Measurements from ENCODE around the gene USP12.

The USP12 gene

DNA sequence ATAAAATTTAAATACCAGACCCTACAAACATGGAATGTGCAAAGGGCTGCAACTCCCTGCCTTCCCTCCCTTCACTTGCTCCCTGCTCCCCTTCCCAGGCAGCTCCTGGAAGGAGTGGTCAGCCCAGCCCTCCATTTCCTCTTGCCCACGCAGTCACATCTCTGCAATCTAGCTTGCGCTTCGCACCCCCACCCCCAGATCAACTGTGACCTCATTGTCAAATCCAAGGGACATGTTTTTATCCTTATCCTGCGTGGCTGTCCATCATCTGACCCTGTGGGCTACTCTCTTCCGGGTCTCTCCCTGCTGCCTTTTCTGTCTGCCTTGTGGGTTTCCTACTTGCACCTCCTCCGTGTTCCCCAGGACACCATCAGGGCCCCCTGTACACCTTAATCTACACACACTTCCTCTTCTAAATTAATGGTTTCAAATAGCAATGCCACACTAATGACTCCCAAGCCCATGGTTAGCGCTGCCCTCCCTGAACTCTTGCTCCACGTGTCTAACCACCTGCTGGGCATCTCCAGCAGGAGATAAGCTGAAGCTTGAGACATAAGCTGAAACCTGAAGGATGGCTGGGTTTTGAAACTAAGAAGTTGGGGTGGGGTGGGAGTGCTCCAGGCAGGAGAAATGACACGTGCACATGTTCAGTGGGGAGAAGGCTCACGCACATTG lies 118.3 kb downstream of the USP12 start:
- Histone ChIP-seq H3K4me3 (ENCODE audit: low read length) (no peak overlapping the region), H3K36me3 (replicated peaks; ENCODE audit: low read depth, low read length) (peaks cover 22% of the 10 kb centered on the region), H3K4me1 (ENCODE audit: low read length) (no peaks in the 10 kb centered on the region), H3K27me3 (ENCODE audit: low read depth, low read length) (no peaks in the 10 kb centered on the region), H3K9me3 (ENCODE audit: insufficient read depth, low read length) (no peaks in the 10 kb centered on the region), H3K79me2 (ENCODE audit: low read length) (no peaks in the 10 kb centered on the region), H3K4me2 (ENCODE audit: low read length) (no peak overlapping the region), H3K27ac (ENCODE audit: low read length) (no peak overlapping the region), H2AFZ (ENCODE audit: low read depth, low read length) (no peak overlapping the region), H4K20me1 (ENCODE audit: insufficient read depth, low read length) (peaks cover 15% of the 10 kb centered on the region), H3K9ac (ENCODE audit: low read length) (no peak overlapping the region)
- TF ChIP-seq, protein P1, sequence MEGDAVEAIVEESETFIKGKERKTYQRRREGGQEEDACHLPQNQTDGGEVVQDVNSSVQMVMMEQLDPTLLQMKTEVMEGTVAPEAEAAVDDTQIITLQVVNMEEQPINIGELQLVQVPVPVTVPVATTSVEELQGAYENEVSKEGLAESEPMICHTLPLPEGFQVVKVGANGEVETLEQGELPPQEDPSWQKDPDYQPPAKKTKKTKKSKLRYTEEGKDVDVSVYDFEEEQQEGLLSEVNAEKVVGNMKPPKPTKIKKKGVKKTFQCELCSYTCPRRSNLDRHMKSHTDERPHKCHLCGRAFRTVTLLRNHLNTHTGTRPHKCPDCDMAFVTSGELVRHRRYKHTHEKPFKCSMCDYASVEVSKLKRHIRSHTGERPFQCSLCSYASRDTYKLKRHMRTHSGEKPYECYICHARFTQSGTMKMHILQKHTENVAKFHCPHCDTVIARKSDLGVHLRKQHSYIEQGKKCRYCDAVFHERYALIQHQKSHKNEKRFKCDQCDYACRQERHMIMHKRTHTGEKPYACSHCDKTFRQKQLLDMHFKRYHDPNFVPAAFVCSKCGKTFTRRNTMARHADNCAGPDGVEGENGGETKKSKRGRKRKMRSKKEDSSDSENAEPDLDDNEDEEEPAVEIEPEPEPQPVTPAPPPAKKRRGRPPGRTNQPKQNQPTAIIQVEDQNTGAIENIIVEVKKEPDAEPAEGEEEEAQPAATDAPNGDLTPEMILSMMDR (IDR thresholded peaks at IDR 0.05; ENCODE audit: low read depth, low read length): no peak
- TF ChIP-seq EZH2phosphoT487 (IDR thresholded peaks at IDR 0.05; ENCODE audit: low read depth): no peak

DNA sequence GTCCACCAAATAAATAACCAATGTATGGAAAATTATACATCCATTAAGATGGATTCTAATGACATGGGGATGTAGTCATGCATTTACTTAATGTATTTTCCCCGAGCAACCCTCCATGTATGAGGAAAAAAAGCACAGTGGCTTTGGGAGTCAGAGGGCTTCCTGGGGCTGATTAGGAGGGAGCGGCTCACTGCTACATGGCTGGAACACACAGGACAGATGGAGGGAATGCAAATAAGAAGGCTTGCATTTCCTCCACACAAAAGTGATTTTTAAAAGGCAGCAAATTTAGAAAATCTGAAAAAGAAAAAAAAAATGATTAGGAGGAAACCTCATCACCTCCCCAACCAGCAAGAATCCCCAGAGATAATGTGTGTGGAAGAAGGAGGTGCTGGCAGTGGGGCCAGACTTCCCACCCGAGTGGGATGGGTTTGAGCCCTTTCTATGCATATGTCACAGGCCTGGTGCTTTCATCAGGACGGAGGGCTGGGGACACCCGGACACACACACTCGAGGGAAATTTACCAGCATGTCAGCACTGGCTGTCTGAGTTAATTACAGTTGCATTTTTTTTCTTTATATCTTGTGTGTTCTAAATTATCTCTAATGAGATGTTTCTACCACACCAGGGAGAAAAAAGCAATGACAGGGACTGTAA lies 118.9 kb downstream of the USP12 start:
- no peak overlapping the region for H3K27ac ChIP-seq (ENCODE audit: low read length)
- H3K27me3 ChIP-seq (ENCODE audit: low read depth, low read length): no peaks in the 10 kb centered on the region
- H3K4me1 ChIP-seq (ENCODE audit: low read length): no peaks in the 10 kb centered on the region
- H3K9me3 ChIP-seq (ENCODE audit: insufficient read depth, low read length): no peaks in the 10 kb centered on the region
- H2AFZ ChIP-seq (ENCODE audit: low read depth, low read length): no peak overlapping the region
- peaks cover 15% of the 10 kb centered on the region for H4K20me1 ChIP-seq (ENCODE audit: insufficient read depth, low read length)
- H3K9ac ChIP-seq (ENCODE audit: low read length): no peak overlapping the region
- H3K36me3 ChIP-seq (replicated peaks; ENCODE audit: low read depth, low read length): peaks cover 19% of the 10 kb centered on the region
- no peaks in the 10 kb centered on the region for H3K79me2 ChIP-seq (ENCODE audit: low read length)
- H3K4me2 ChIP-seq (ENCODE audit: low read length): no peak overlapping the region
- H3K4me3 ChIP-seq (ENCODE audit: low read length): no peak overlapping the region
- no peak for TF ChIP-seq EZH2phosphoT487 (IDR thresholded peaks at IDR 0.05; ENCODE audit: low read depth)
- TF ChIP-seq, protein P1 (IDR thresholded peaks at IDR 0.05; ENCODE audit: low read depth, low read length): no peak

DNA sequence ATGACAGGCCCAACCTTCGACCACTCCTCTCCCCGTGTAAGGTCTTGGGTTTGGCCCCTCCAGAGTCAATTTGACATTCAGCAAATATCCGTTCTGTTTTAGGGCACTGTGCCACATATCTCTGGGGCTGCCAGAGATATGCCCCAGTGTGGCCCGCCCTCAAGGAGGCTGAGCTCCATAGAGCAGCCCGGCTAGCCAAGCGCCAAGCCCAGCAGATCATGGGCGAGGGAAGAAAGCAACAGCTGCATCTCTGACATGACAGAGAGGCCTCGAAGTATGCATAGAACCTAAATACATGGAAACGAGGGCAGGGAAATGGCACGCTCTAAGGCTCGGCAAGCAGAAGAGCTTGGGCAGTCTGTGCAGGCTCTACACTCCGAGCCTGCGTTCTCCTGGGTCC lies 124.5 kb downstream of the USP12 start:
- Histone ChIP-seq H3K4me3 (ENCODE audit: low read length) (no peak overlapping the region), H3K27me3 (ENCODE audit: low read depth, low read length) (no peaks in the 10 kb centered on the region), H3K27ac (ENCODE audit: low read length) (no peak overlapping the region), H3K4me1 (ENCODE audit: low read length) (peaks cover 13% of the 10 kb centered on the region), H3K36me3 (replicated peaks; ENCODE audit: low read depth, low read length) (peaks cover 7% of the 10 kb centered on the region), H3K79me2 (ENCODE audit: low read length) (no peaks in the 10 kb centered on the region), H4K20me1 (ENCODE audit: insufficient read depth, low read length) (no peaks in the 10 kb centered on the region), H3K4me2 (ENCODE audit: low read length) (no peak overlapping the region), H3K9me3 (ENCODE audit: insufficient read depth, low read length) (no peaks in the 10 kb centered on the region), H2AFZ (ENCODE audit: low read depth, low read length) (no peak overlapping the region), H3K9ac (ENCODE audit: low read length) (no peak overlapping the region)
- TF ChIP-seq, protein P1 (IDR thresholded peaks at IDR 0.05; ENCODE audit: low read depth, low read length): no peak
- TF ChIP-seq EZH2phosphoT487 (IDR thresholded peaks at IDR 0.05; ENCODE audit: low read depth): no peak

DNA sequence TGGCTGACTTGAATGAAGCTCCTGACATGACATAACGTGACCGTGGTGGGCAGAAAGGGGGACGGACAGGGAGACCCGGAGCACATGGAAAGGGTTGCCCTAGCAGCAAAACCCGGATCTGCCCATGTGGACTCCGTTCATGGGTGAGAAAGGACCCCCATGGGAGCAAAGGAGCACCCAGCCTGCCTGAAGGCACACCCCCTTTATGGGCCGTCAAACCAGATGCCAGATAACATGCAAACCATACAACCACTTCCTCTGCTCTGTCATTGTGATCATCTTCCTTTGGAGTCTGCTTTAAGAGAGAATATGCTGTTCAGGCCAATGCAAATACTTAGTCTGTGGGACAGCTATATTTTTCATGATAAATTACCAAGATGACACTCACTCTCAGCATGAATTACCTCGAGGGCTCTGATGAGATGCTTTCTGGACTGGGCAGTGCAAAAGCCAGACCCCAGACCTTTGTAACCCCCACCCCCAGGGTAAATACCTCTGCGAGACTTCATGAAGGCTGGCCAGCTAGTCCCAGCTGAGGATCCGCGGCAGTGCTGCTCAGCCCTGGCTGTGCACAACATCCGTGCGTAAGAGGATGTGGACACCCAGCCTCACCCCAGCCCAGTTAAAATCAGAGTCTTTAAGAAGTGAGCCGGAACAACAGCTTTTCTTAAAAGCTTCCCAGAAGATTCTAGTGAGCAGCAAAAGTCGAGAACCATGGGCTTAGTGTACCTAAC lies 126.6 kb downstream of the USP12 start:
- no peaks in the 10 kb centered on the region for H4K20me1 ChIP-seq (ENCODE audit: insufficient read depth, low read length)
- no peaks in the 10 kb centered on the region for H3K79me2 ChIP-seq (ENCODE audit: low read length)
- H3K9me3 ChIP-seq (ENCODE audit: insufficient read depth, low read length): no peaks in the 10 kb centered on the region
- H3K27me3 ChIP-seq (ENCODE audit: low read depth, low read length): no peaks in the 10 kb centered on the region
- H3K4me2 ChIP-seq (ENCODE audit: low read length): peak overlapping the region; percentile 9; the same call in 1 of the 2 replicates
- peaks cover 13% of the 10 kb centered on the region for H3K4me1 ChIP-seq (ENCODE audit: low read length)
- no peak overlapping the region for H2AFZ ChIP-seq (ENCODE audit: low read depth, low read length)
- TF ChIP-seq, protein P1 (IDR thresholded peaks at IDR 0.05; ENCODE audit: low read depth, low read length): no peak
- TF ChIP-seq EZH2phosphoT487 (IDR thresholded peaks at IDR 0.05; ENCODE audit: low read depth): no peak
- no peak overlapping the region for H3K27ac ChIP-seq (ENCODE audit: low read length)
- H3K4me3 ChIP-seq (ENCODE audit: low read length): no peak overlapping the region
- H3K9ac ChIP-seq (ENCODE audit: low read length): no peak overlapping the region
- H3K36me3 ChIP-seq (replicated peaks; ENCODE audit: low read depth, low read length): no peaks in the 10 kb centered on the region

Measured in OCI-LY3 (cell line).